COLO668 (cell line): ENCODE measurements around the gene DGKI.

ENCODE experiments used
- DNase-seq: peaks from one replicate; lab custom pipeline; 2025; ENCODE audit not compliant: unreplicated experiment; lab: John Stamatoyannopoulos, UW

The DGKI gene

DNA sequence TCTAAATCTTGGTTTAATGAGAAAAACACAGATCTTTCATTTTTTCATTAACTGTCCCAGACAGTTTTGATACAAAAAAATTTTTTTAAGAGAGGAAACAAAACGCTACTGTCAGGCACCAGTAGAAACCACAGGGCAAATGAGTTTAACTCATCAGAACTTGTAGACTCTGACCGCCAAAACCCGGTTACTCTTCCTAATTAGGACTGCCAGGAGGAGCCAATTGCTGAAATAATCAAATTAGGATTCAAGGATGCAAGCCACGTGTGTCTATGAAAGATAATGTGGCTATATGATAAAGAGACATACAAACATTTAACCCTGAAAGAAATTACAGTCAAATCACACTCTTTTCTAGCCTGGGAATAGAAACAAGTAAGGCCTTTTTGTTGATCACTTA, 154.4 kb downstream of the DGKI start:
- DNase-seq, result no peak

DNA sequence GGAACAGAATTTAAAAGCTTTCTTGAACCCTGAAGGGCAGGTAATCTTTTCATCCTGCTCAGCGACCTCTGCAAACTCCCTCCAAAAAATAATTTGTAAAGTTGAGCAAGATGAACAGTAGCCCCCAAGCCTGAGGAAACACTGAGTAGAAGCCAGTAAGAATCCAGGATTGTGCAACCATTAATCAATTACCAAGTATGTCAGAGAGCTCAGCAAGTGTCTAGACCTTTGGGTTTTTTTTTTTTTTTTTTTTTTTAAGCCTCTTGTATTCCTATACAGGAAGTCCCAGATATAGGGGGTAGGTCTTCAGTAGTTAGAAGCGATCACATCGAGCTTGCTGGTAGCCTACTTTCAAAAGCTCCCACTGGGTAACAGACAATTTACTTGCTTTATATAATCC, 155.2 kb downstream of the DGKI start:
- DNase-seq, result no peak

DNA sequence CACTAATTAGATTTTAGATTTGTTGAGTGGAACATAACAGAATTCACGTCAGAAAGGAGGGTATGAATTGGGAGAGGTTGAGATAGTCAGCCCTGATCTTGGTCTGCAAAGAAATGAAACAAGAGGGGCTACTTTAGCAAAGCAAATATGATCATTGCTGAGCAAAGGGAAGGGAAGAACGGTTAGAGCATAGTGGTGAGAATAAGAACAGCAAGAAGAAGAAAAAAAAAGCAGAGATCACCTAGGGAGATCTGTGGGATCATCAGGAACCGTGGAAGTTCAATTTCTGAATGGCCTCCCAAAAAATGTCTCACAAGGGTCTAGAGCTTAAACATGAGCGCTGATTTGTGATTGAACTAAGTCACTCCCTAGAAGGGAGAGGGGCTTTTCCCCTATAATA, 156.1 kb downstream of the DGKI start:
- no peak for DNase-seq

DNA sequence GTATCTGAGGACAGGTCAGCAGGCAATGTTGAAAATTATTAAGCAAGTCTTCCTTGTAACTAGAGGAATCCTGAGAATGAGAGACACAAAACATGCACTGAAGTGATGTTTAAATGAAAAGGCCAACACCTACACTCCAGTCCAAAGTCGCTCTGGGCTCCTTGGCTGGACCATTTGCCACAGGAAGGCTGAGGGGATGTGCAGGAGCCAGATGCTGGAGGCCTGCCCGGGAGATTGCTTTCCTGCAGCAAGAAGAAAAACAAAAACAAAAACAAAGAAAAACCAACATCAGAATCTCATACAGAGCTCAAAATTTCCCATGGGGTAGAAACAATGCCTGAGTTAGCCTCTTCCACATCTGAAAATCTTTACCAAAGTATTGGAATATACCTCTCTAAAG, 157.0 kb downstream of the DGKI start:
- DNase-seq, result no peak

DNA sequence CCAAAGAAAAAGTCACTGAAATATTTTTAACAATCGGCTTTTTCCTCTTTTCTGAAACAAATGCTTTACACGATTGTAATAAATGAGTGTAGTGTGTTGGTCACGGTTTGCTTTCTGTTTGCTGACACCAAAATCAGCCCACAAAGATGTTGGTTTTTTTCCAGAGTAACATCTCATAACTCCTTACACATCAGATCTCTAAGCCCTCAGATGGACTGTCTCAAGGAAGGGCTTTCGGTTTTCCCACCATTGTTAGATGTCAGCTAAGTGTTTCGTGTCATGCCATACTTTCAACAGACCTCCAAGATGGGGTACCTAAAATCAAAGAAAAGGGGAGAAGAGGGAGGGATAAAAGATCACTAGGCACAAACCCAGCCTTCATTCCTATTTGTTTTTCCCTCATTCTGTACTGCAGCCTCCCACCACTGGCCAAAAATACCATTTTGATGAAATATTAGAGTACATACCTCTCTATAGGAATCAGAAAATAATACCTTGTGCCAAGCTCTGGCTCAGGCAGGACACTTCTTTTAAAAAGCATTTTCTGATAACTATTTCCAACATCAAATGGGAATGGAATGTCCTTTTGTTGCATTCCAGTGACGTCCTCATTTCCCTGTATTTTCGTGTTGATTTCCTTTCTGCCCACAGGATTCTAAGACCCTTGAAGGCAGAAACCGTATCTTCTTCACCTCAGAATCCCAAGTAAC, 159.1 kb downstream of the DGKI start:
- no peak for DNase-seq

DNA sequence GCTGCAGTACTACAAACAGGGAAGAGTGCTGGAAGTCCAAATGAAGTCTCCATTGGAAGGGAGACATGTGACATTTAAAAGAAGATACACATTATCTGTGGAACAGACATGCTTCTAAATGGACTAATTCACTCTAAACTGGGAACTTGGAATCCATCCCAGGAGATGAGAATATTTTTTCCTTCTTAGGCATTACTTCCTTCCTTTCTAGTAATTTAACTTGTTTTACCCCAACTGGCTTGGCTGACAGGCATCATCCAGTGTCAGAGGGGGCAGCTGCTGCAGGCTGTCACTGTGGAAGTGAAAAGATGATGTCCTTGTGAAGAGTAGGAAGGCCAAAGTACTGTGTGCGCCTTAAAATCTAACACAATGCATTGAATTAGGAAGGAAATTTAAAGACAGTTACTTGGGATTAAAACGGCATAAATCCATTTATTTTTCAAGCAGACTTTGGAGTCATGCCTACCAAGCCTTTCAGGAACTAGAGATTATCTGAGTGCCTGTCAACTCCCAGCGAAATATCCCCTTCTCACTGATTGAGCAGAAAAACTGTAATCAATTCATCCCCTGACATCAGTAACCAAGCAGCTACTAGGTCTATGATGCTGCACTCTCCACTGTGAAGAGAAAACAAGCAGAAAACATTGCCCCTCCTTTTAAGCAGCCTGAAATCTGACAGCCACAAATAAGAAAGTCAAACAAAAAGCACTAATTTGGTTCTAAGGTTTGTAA, 161.2 kb downstream of the DGKI start:
- no peak for DNase-seq

DNA sequence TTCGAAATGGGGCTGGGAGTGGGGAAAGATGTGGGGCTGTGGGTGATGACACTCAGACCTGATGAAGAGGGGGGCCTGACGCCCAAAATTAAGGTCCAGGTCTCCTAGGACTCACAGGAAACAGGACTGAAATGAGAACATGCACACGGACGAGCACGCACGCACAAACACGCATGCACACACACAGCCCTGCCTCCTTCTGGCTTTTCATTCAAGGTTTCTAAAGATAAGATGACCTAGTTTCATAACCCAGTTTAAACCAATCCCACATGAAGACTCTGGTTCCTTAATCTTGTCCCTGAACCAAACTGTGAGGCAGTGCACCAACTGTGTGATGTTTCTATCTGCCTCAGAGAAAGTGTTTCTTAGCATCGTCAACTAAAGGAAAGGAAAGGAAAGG, 162.0 kb downstream of the DGKI start:
- no peak for DNase-seq

DNA sequence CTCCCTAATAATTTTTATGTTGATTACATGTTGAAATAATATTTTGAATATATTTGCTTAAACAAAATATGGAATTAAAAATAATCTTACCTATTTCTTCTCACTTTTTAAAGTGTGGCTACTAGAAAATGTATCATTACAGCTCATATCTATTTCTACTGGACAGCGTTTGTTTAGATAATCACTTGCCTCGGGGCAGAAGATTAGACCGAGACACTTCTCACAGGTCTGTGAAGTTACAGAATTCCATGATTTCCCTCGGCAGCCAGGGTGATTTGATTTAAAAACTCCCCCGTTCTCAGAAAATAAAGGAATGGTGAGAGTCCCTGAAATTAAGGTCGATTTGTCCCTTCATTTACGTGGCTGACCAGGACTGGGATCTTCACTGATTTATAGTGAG, 162.5 kb downstream of the DGKI start:
- DNase-seq, result no peak

DNA sequence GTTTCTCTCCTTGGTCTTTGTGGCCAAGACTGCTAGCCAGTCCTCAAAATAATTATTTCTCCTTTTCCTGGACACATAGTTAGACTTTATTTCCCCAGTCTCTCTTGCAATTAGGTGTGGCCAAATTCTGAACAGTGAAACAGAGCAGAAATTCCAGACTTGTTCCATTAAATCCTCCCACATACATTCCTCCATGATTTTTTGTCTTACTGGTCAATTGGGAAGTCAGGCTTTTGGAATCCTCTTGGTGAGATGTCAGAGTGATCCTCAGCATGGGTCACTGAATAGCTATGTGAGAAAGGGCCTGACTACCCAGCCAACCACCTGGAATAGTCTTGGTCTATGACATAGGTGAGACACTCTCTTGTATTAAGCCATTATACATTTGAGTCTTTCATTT, 164.2 kb downstream of the DGKI start:
- DNase-seq, result no peak

DNA sequence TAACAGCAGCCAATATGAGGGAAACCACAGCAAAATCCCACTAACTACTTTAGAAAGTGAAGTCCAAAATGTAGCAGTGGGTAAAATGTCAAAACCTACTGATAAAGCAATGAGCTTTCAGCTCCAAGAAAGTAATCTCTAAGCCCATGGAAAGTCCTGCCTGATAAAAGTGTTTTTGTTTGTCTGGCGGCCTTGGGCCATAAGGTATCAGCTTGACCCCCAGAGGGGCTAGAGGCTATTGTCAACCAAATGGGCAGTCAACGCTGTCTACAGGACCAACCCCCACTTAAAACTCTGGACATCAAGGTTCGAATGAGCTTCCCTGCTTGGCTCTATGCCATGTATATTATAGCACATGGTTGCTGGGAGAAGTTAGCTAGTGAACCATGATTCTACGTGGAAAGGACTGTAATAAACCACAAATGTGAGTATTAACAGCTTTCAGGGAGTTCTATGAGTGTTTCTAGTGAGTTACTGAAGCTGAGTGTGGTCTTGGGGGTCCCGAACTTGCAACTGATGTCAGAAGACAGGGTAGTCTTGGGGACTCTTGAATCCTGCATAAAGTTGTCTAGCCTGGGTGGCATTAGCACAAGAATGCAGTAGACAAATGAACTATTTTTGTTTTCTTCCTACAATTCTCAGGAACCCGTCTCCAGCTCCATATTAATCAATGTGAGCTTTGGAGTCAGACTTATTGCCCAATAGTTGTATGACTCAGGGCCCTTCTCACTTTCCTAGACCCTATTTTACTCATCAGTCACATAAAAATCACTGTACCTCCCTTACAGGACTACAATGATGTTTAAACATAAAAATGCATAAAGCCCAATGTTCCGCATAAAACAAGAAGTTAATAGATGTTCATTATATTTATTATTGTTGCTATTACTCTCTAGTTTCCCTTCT, 164.9 kb downstream of the DGKI start:
- no peak for DNase-seq

DNA sequence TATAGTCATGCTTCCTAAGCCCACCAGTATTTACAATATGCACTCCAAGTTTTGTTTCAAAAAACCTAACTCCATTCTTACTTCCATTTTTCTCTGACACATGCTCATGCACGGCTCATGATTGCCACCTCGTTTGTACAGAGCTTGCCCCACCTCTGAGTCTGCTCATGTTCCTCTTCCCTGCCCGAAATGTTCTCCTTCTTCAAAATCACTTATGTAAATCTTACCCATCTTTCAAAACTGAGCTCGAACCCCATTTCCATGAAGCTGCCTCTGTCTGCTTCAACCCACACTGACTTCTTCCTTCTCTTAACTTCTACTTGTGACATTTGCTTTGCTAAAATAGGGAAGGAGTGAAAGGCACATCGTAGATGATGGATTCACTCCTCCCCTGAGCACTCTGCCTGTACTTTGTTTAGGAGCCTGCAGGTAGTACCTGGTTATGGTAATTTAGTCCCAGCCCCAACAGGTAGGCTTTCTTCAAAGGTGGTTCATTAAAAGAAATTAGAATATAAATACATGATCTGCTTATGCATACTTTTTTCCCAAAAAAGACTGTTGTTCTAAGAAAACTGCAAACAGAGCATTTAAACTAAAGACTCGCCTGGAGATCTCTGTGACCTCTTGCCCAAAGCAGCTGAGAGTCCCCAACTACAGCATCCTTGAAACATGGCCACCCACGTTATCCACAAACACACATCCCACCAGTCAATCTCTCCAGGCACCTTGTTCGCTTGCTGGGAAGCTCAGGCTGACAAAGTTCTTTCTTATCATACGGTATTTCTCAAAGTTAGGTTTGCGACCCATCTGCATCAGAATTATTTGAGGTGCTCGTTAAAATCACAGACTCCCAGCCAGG, 172.0 kb downstream of the DGKI start:
- no peak for DNase-seq

DNA sequence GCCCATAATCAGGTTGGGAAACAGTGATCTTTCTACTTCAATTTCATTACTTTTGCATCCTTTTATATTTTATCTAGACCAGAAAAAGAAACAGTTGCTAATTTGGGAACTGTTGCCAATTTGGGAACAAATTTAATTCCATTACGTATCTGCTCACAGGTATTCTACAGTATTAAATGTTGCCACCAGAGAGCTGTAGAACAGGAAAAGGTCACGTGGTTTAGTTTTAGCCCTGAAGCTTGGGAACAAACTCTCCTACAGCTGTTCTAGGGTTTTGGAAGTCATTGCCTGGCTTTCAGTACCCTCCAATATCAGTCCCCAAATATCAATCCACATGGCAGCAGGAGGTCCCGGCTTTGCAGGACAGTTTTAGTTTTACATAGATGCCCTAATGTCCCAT, 172.7 kb downstream of the DGKI start:
- no peak for DNase-seq

DNA sequence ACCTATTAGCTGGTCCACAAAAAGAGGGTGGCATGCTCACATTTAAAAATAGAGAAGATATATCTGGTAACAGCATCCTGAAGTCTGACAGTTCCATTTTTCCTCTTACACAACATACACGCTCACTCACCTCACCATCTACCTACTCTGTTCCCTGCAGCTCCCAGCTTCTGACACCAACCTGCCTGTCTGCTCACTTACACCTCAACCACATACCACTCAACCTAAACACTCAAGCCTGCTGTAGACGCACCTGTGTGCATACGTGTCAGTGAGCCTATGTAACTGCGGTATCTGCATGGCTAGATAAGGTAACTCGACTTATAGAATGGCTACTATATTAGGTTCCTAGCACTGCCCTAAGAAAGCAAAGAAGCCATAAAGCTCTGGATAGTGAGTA, 174.9 kb downstream of the DGKI start:
- DNase-seq, result no peak

DNA sequence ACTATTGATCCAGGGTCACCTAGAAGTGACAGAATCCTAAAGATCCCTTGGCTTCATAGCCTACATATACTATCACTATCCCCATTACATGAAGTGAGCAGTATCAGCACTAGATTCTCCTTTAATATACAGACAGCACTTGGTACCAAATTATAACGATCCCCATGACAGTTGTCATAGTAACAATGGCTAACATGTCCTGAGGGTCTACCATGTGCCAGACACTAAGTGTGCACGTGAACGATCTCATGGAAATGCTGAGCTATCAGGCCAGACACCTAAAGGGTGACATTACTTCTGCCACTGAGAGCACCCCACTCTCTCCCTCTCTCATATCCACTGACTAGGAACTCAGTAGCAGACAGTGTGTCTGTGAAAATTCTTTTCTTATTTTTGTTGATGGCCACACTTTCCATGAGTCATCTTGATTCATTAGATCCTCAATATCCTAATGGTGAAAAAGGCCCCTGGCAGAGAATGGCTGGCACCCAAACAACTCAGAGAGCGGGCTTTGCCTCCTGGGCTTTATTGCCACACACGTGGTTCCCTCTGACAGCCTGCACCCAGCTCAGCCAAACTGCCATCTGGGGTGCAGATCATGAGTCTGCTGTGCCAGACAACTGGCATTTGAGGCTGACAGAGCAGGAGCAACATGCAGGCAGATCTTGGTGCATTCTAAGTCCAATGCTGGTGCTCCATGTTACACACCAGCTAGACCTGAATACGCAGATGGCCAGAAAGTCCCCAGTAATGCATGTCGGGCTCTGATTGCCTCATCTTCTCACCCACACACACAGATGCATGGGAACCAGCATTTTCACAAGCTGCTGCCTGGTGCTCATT, 176.3 kb downstream of the DGKI start:
- no peak for DNase-seq

DNA sequence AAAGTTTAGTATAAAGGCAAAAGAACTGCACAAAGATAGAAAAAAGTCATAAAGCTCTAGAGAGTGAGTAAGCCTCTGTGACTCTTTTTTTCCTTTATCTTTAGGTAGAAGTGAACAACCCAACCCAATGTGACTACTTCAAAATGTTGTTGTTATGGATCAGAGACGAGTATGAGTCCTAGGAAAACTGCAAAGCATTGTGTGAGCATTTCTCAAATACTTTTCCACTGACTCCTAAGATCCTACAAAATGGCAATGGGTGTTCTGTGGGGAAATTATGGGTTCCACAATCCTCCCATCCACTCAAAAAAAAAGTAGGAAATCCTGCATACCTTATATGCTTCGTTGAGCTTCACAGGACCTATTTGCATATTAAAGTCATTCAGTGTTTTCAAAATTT, 177.1 kb downstream of the DGKI start:
- no peak for DNase-seq

DNA sequence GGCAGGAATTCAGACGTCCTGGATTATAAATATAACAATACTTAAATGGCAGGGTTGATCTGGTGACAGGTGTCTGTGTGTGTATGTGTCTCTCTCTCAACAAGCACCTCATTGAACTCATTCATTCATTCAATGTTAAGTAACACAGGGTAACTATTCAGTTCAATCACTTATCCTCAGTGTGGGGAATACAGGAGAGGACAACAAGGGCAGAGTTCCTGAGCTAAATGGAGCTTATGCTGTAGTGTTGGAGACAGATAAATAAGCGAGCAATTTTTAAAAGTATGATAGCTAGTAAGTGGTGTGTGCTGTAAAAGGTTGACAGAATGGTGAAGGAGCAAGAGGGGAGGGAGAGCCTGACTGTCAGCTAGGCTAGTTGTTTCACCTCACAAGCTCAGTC, 178.4 kb downstream of the DGKI start:
- no peak for DNase-seq

DNA sequence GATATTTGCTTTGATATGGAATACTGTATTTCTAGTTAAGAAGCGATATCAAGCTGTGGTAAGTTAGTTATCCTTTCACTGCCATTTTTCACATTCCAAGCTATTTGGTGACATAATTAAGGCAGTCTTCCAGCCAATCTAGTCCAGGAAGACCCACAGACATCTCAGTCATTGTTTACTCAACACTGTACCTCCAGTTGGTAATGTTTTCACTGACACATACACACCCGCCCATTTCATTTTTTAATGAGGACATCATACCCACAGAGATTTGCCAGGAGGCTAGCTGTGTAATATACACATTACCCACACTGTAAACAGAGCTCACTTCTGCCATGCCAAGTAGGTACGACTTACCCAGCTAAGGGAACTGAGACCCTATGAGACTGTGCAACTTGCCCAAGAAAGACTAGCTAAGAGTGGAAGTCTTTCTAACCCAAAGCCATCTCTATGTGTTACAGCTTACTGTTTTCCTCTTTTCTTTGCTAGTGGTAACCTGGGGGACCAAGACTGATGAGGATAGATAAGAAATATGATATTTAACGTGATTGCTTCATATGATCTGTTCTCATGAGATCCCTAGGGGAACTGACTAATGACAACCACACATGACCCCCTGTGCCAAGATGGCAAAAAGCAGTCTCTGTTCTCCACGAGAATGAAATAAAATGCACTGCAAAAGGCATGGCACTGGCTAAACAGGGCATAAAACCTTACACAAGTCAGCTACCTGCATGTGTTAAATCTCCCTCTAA, 179.0 kb downstream of the DGKI start:
- no peak for DNase-seq

DNA sequence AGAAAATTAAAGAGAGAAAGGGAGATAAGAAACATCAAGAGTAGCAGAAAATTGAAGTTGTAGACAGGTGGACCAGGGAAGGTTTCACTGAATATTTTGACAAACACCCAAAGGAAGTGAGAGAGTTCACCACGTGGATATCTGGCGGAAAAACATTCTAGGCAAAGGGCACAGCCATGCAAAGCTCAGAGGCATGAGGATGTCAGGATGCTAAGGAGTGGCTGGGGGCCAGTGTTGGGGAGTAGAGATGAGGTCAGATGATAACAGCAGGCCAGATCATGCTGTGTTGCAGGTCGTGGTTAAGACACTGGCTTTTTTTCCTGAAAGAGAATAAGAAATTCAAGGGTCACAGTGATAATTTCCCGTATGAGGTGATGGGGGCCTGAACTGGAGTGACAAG, 181.9 kb downstream of the DGKI start:
- DNase-seq, result no peak

DNA sequence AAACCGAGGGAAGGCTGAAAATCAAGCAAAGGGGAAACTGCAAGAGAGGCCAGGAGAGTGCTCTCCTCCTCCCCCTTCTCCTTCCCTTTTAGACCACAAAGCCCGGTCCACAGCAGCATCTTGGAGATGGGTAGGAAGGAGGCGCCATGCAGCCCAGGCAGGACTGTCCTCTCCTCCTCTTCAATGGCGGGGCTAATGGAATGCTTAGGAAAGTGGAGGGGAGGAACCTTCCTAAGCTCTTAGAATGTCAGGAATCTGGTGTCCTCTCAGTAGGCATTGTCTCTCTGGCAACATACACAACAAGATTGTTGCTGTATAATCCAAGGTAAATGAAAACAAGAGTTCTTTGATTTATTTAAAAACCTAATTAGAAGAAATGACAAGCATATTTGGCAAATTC, 185.1 kb downstream of the DGKI start:
- no peak for DNase-seq
